GM12878 (cell line): ENCODE measurements around the gene LDLRAD4. TPM values are rescaled to one million over a fixed set of nuclear protein-coding genes. Genes with fewer than 3 reads are reported as not detected.

Experiments
- ATAC-seq: fragments of 200-7000 bp; cut with Tn5 transposase; 3 replicates; pipeline ENCODE4 v1.9.1; 2020; ENCODE audit warnings: mild to moderate bottlenecking, moderate library complexity
- BruUV-seq: library from RNA; stranded (reverse); fragments of 400-500 nt; replicated peaks from 2 replicates; lab custom pipeline; 2021; lab: Mats Ljungman, UMichigan
- CTCF ChIA-PET: fragments of 300-600 bp; sonication (Branson Sonifier 250); formaldehyde crosslinking; extraction: SDS; loops from one replicate; lab custom pipeline; 2021; ENCODE audit warnings: inconsistent platforms; lab: Yijun Ruan, JAX
- POLR2A ChIA-PET: fragments of 350-600 bp; formaldehyde crosslinking; extraction: SDS; loops from one replicate; lab custom pipeline; 2021; ENCODE audit warnings: inconsistent platforms; lab: Charles Lee
- RAD21 ChIA-PET: fragments of 300-600 bp; sonication (Branson Sonifier 250); formaldehyde crosslinking; loops from one replicate; lab custom pipeline; 2023; ENCODE audit warnings: antibody characterized with exemption; ENCODE audit not compliant: unreplicated experiment; lab: Charles Lee
- SMC1A ChIA-PET: fragments of 300-600 bp; sonication (Branson Sonifier 250); formaldehyde crosslinking; loops from one replicate; lab custom pipeline; 2023; ENCODE audit not compliant: unreplicated experiment, uncharacterized antibody; lab: Charles Lee
- DNase-seq: peaks from one replicate; pipeline ENCODE4 v3.0.0-alpha.2; 2011; ENCODE audit warnings: low read depth, low spot score
- FAIRE-seq: peaks from 3 replicates; lab custom pipeline; 2011; peaks lifted over from hg19 to GRCh38; lab: Jason Lieb, UNC
- H2AFZ ChIP-seq: 2 replicates; pipeline ENCODE4 v1.6.0; 2011; ENCODE audit warnings: low read depth, low read length, control low read depth; ENCODE audit not compliant: control insufficient read depth
- H3K27ac ChIP-seq: 2 replicates; pipeline ENCODE4 v1.5.1; 2011; ENCODE audit warnings: control low read depth; ENCODE audit not compliant: control insufficient read depth, insufficient read depth
- H3K27me3 ChIP-seq, 2 experiments: replicated peaks in 1 of 2; 2 replicates each; pipeline versions ENCODE4 v1.6.0 to v1.6.1; 2011; ENCODE audit warnings: low read length in 1 of 2; ENCODE audit not compliant: control insufficient read depth in 2 of 2, insufficient read depth in 2 of 2
- H3K36me3 ChIP-seq, 2 experiments: 2 replicates each; pipeline ENCODE4 v1.5.1; 2011; ENCODE audit warnings: low read length in 1 of 2; ENCODE audit not compliant: control insufficient read depth in 2 of 2, insufficient read depth in 2 of 2
- H3K4me1 ChIP-seq: 2 replicates; pipeline ENCODE4 v1.6.1; 2011; ENCODE audit warnings: mild to moderate bottlenecking, low read length, moderate library complexity, mixed read lengths; ENCODE audit not compliant: control insufficient read depth, insufficient read depth
- H3K4me2 ChIP-seq: 2 replicates; pipeline ENCODE4 v1.6.0; 2011; ENCODE audit warnings: control low read depth; ENCODE audit not compliant: control insufficient read depth, insufficient read depth
- H3K4me3 ChIP-seq: fragments of 200-600 bp; sonication (generic); 2 replicates; pipeline ENCODE4 v1.5.1; 2016
- H3K79me2 ChIP-seq: 2 replicates; pipeline ENCODE4 v1.6.0; 2011; ENCODE audit warnings: low read length; ENCODE audit not compliant: control insufficient read depth, insufficient read depth
- H3K9ac ChIP-seq: 2 replicates; pipeline ENCODE4 v1.8.0; 2011; ENCODE audit warnings: low read length, control low read depth, mixed read lengths; ENCODE audit not compliant: control insufficient read depth, insufficient read depth
- H3K9me3 ChIP-seq: replicated peaks from 3 replicates; pipeline ENCODE4 v1.5.1; 2011; ENCODE audit warnings: mild to moderate bottlenecking, low read length; ENCODE audit not compliant: control insufficient read depth, insufficient read depth
- H4K20me1 ChIP-seq: 2 replicates; pipeline ENCODE4 v1.6.0; 2011; ENCODE audit not compliant: control insufficient read depth, insufficient read depth
- CBFB ChIP-seq: IDR thresholded peaks from 2 replicates; pipeline ENCODE4 v1.6.1; 2016; ENCODE audit warnings: antibody characterized with exemption, low read depth
- CTCF ChIP-seq, 3 experiments: IDR thresholded peaks in 2 of 3; conservative IDR thresholded peaks in 1 of 3; 2 replicates each; pipeline ENCODE4 v1.5.1; 2011; ENCODE audit warnings: low read depth in 3 of 3, low read length in 3 of 3, mild to moderate bottlenecking in 3 of 3, control low read depth in 2 of 3, moderate library complexity in 2 of 3, inconsistent platforms in 1 of 3, mixed read lengths in 1 of 3; ENCODE audit not compliant: control insufficient read depth in 2 of 3, insufficient read depth in 1 of 3; ENCODE audit errors: extremely low read depth in 1 of 3
- EZH2 ChIP-seq: IDR thresholded peaks from 2 replicates; pipeline ENCODE4 v1.6.1; 2012; ENCODE audit warnings: low read depth, mild to moderate bottlenecking, control low read depth, inconsistent platforms, low read length, borderline replicate concordance; ENCODE audit not compliant: control insufficient read depth
- FOXK2 ChIP-seq: fragments of 450-650 bp; IDR thresholded peaks from 2 replicates; pipeline ENCODE4 v1.6.1; 2017; ENCODE audit warnings: mild to moderate bottlenecking, moderate library complexity
- HDAC2 ChIP-seq: fragments of 200-600 bp; sonication (generic); IDR thresholded peaks from 2 replicates; pipeline ENCODE4 v1.6.1; 2017
- JUNB ChIP-seq: IDR thresholded peaks from 2 replicates; pipeline ENCODE4 v1.6.1; 2016; ENCODE audit warnings: antibody characterized with exemption, mild to moderate bottlenecking
- KDM1A ChIP-seq: fragments of 200-600 bp; sonication (generic); IDR thresholded peaks from 2 replicates; pipeline ENCODE4 v1.6.1; 2016; ENCODE audit warnings: borderline replicate concordance
- PAX8 ChIP-seq: fragments of 450-650 bp; IDR thresholded peaks from 2 replicates; pipeline ENCODE4 v1.6.1; 2017; ENCODE audit warnings: mild to moderate bottlenecking, moderate library complexity
- PKNOX1 ChIP-seq: fragments of 450-650 bp; IDR thresholded peaks from 2 replicates; pipeline ENCODE4 v1.6.1; 2016; ENCODE audit warnings: mild to moderate bottlenecking
- RUNX3 ChIP-seq: IDR thresholded peaks from 2 replicates; pipeline ENCODE4 v1.6.1; 2012; ENCODE audit warnings: low read length, inconsistent platforms
- SUPT20H ChIP-seq: IDR thresholded peaks from 2 replicates; pipeline ENCODE4 v1.6.1; 2011; ENCODE audit warnings: low read depth, mild to moderate bottlenecking, low read length, moderate library complexity, borderline replicate concordance; ENCODE audit not compliant: control insufficient read depth
- ZBTB4 ChIP-seq: fragments of 450-650 bp; formaldehyde crosslinking; IDR thresholded peaks from 2 replicates; pipeline ENCODE4 v1.4.0; 2022; ENCODE audit warnings: mild to moderate bottlenecking, moderate library complexity
- ZSCAN29 ChIP-seq: fragments of 450-650 bp; IDR thresholded peaks from 2 replicates; pipeline ENCODE4 v1.6.1; 2017; ENCODE audit warnings: mild to moderate bottlenecking, moderate library complexity
- WGBS: methylation state at CpG from one replicate; pipeline ENCODE4 v1.1.6; 2016; ENCODE audit warnings: low lambda C conversion rate; ENCODE audit not compliant: insufficient replicate concordance, insufficient coverage; ENCODE audit errors: missing lambda C conversion rate; 5-methylcytosine and 5-hydroxymethylcytosine counted together
- in situ Hi-C: fragments of 300-500 bp; cut with MboI; formaldehyde crosslinking; loops from 9 replicates; pipeline ENCODE4 v1.14.3; 2018; ENCODE audit warnings: mixed read lengths
- intact Hi-C: fragments of 100-400 bp; cut with micrococcal nuclease; formaldehyde crosslinking; loops from one replicate; pipeline ENCODE4 v1.14.2; 2022; ENCODE audit not compliant: unreplicated experiment
- polyA plus RNA-seq, 11 experiments: library from polyadenylated mRNA; depleted of rRNA in 4 of 11; unstranded in 6 of 11; stranded (reverse) in 5 of 11; fragments of >200 nt; fragmentation: Nextera tagmentation in 4 of 11; fragmentation: Illumina TruSeq in 1 of 11; extraction: Ambion mirVana in 4 of 11; extraction: Trizol in 1 of 11; gene quantifications; 1 replicate in 1 of 11; 2 replicates in 10 of 11; pipeline versions ENCODE4 v1.2.1 to v1.2.3, GENCODE V29; 2011 to 2016; ENCODE audit warnings: inconsistent platforms in 2 of 11, missing spikeins in 2 of 11, low read depth in 1 of 11
- total RNA-seq, 4 experiments: library from RNA; depleted of rRNA in 3 of 4; stranded (reverse); fragments of >200 nt in 3 of 4; fragmentation: Illumina TruSeq in 1 of 4; extraction: Trizol in 1 of 4; gene quantifications; 2 replicates each; pipeline versions ENCODE4 v1.2.1 to v1.2.3, GENCODE V29; 2013 to 2021

LDLRAD4 gene
- total and polyA plus RNA-seq, 10 of the 15 experiments (the other 5 are each of a cell fraction or from before 2014, with no cell fraction given), result 2.7 to 16.8 (median 11.2) TPM

- TF ChIP-seq PKNOX1 (no peak), SUPT20H (no peak), ZBTB4 (CRISPR knock-in tag) (no peak), CBFB (no peak), JUNB (no peak)
Observed at GRCh38 chr18:13495961-13496360, 277.4 kb downstream of the LDLRAD4 start (continued).

- H3K4me2 ChIP-seq, result no peak overlapping the region
- H3K9me3 ChIP-seq, result no peaks in the 10 kb centered on the region; the same call in 2 of the 3 replicates
- peak; percentile 23 for FAIRE-seq
- no TSS peak for BruUV-seq
- no peak overlapping the region for H3K27ac ChIP-seq
- no peak overlapping the region for H2AFZ ChIP-seq
- no peak for ATAC-seq
- H4K20me1 ChIP-seq, result no peaks in the 10 kb centered on the region
- H3K4me3 ChIP-seq, result no peak overlapping the region
- in situ Hi-C loops, result no loop called here
- intact Hi-C loops, result no loop called here
- ChIA-PET CTCF (no interaction called here), SMC1A (no interaction called here), RAD21 (no interaction called here), POLR2A (no interaction called here)
- no peaks in the 10 kb centered on the region for H3K79me2 ChIP-seq
- peaks cover 4% of the 10 kb centered on the region for H3K4me1 ChIP-seq
- H3K9ac ChIP-seq, result no peak overlapping the region
- no peak for DNase-seq
- TF ChIP-seq RUNX3, result peak; percentile 14; the same call in 1 of the 2 replicates
- TF ChIP-seq CTCF (IDR thresholded peaks at IDR 0.05 in 2 of 3, conservative IDR thresholded peaks at IDR 0.05 in 1 of 3; ENCODE audit: control insufficient read depth in 2 of 3, extremely low read depth in 1 of 3, insufficient read depth in 1 of 3, low read depth in 3 of 3, low read length in 3 of 3), result no peak
- no peak for TF ChIP-seq FOXK2
- no peak for TF ChIP-seq HDAC2
- TF ChIP-seq KDM1A, result no peak
- no peak for TF ChIP-seq PAX8
- TF ChIP-seq JUNB, result peak; percentile 47; the same call in 1 of the 2 replicates
- TF ChIP-seq ZSCAN29, result no peak
- no peak for TF ChIP-seq EZH2
- WGBS, result 38% methylated on average over 4 of the region's 4 CpGs
- H3K27me3 ChIP-seq, result peaks cover 0 to 2% of the 10 kb centered on the region in 2 experiments; a peak in 2 of 4 replicates
- H3K36me3 ChIP-seq, result no peaks in the 10 kb centered on the region
Observed at GRCh38 chr18:13496691-13497281, 278.2 kb downstream of the LDLRAD4 start.
